Central memory CD8-positive, alpha-beta T cell (primary cell): ENCODE results near the gene RPL9.
"Not testable (repeated sequence)": the region's sequence is repeated elsewhere in the genome, so short reads cannot be mapped to it uniquely, and the experiment has no call there.

ENCODE experiments used
- ATAC-seq: fragments of 150-1000 bp; cut with Tn5 transposase; replicated peaks from 2 replicates; pipeline ENCODE4 v1.10.0; 2022; ENCODE audit warnings: mild to moderate bottlenecking, moderate FRiP score, moderate number of reproducible peaks; ENCODE audit not compliant: poor library complexity, severe bottlenecking; ENCODE audit errors: extremely low read depth
- DNase-seq, 2 donors: peaks; one replicate each; pipeline ENCODE4 v3.0.0; 2021; ENCODE audit warnings: low spot score in 2 of 2
- H3K27ac Mint-ChIP-seq: one replicate; pipeline ENCODE4 v1.8.0; 2022; ENCODE audit warnings: low read depth, mild to moderate bottlenecking, moderate library complexity, mixed read lengths
- H3K27me3 Mint-ChIP-seq: one replicate; pipeline ENCODE4 v1.8.0; 2022; ENCODE audit warnings: mixed read lengths
- H3K36me3 Mint-ChIP-seq: one replicate; pipeline ENCODE4 v1.8.0; 2022; ENCODE audit warnings: mild to moderate bottlenecking, moderate library complexity, mixed read lengths; ENCODE audit not compliant: insufficient read depth
- H3K4me1 Mint-ChIP-seq: one replicate; pipeline ENCODE4 v1.8.0; 2022; ENCODE audit warnings: mixed read lengths
- H3K4me3 Mint-ChIP-seq: one replicate; pipeline ENCODE4 v1.8.0; 2022; ENCODE audit warnings: mild to moderate bottlenecking, moderate library complexity, mixed read lengths
- H3K9me3 Mint-ChIP-seq: one replicate; pipeline ENCODE4 v1.8.0; 2022; ENCODE audit warnings: mixed read lengths

RPL9 gene

GRCh38 chr4:39458505-39459300, at the start of gene RPL9, which contains the start of gene LIAS:
Gene RPL9 (minus strand): TSS chr4:39458922. CDS start chr4:39458439, 483 bp downstream.
Gene LIAS (plus strand): TSS chr4:39459056. CDS start chr4:39459118, 62 bp downstream.
- Mint-ChIP-seq H3K27me3 (no peaks in the 10 kb centered on the region), H3K4me3 (peak within 1 kb of the TSS; percentile 97), H3K4me1 (peaks cover 24% of the 10 kb centered on the region), H3K36me3 (peaks cover 64% of the 10 kb centered on the region), H3K27ac (peak within 1 kb of the TSS; percentile 100), H3K9me3 (no peaks in the 10 kb centered on the region)
- peak; percentile 91 to 94 for DNase-seq
- peak; percentile 84 for ATAC-seq

DNA sequence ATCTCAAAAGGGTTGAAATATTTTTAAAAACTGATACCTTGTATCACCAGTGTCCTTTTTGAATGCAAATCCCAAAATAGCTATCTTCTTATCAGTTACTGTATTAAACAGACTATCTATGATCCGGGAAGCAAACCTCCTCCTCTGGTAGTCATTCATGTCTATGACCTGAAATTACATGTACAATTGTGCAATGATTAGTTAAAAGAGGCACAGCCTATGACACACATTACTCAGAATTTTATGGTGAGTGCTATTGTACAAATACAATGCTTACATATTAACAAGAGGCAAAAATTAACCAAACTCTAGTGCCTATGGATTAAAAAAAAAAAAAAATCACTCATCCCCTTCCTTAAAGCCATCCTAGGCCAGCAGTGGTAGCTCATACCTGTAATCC, 46.9 kb upstream of the RPL9 start:
- Mint-ChIP-seq H3K4me1 (no peaks in the 10 kb centered on the region), H3K27ac (no peak overlapping the region), H3K36me3 (peaks cover 52% of the 10 kb centered on the region), H3K27me3 (no peaks in the 10 kb centered on the region), H3K9me3 (no peaks in the 10 kb centered on the region), H3K4me3 (no peak overlapping the region)
- no peak for ATAC-seq
- no peak for DNase-seq

DNA sequence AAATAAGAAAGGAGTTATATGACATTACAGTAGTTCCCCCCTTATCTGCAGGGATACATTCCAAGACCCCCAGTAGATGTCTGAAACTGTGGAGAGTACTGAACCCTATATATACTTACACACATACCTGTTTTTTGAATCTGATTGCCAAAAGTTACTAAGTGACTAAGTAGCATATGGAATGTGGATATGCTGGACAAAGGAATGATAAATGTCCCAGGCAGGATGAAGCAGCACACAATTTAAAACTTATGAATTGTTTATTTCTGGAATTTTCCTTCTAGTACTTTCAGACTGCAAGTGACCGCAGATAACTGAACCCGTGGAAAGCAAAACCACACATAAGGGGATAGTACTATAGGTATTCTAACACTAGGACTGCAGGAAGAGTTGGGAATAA, 45.8 kb upstream of the RPL9 start:
- H3K9me3 Mint-ChIP-seq: no peaks in the 10 kb centered on the region
- H3K4me1 Mint-ChIP-seq: no peaks in the 10 kb centered on the region
- H3K4me3 Mint-ChIP-seq: no peak overlapping the region
- H3K36me3 Mint-ChIP-seq: peaks cover 54% of the 10 kb centered on the region
- no peaks in the 10 kb centered on the region for H3K27me3 Mint-ChIP-seq
- no peak for DNase-seq
- H3K27ac Mint-ChIP-seq: no peak overlapping the region
- no peak for ATAC-seq

- not testable (repeated sequence) for H3K27ac Mint-ChIP-seq, ATAC-seq
These were observed 43.9 kb upstream of the RPL9 start for GRCh38 chr4:39502664-39503035.

GRCh38 chr4:39502019-39502663, 43.4 kb upstream of the RPL9 start:
- ATAC-seq (no peak), DNase-seq (no peak)
- Mint-ChIP-seq H3K4me3 (no peak overlapping the region), H3K36me3 (peaks cover 42% of the 10 kb centered on the region), H3K4me1 (no peaks in the 10 kb centered on the region), H3K27me3 (no peaks in the 10 kb centered on the region), H3K27ac (no peak overlapping the region), H3K9me3 (no peaks in the 10 kb centered on the region)

More at GRCh38 chr4:39502664-39503035, 43.9 kb upstream of the RPL9 start:
- not testable (repeated sequence) for DNase-seq, H3K27me3 Mint-ChIP-seq, H3K4me3 Mint-ChIP-seq, H3K4me1 Mint-ChIP-seq, H3K9me3 Mint-ChIP-seq
- peaks cover 45% of the 10 kb centered on the region for H3K36me3 Mint-ChIP-seq

- H3K27me3 Mint-ChIP-seq: no peaks in the 10 kb centered on the region
- H3K9me3 Mint-ChIP-seq: no peaks in the 10 kb centered on the region
- no peak overlapping the region for H3K27ac Mint-ChIP-seq
These were observed 40.0 kb upstream of the RPL9 start for GRCh38 chr4:39498727-39499020.

GRCh38 chr4:39497909-39498726, 39.4 kb upstream of the RPL9 start:
- H3K27ac Mint-ChIP-seq: no peak overlapping the region
- ATAC-seq: no peak

More at GRCh38 chr4:39498727-39499020, 40.0 kb upstream of the RPL9 start:
- Mint-ChIP-seq H3K4me3 (no peak overlapping the region), H3K36me3 (peaks cover 24% of the 10 kb centered on the region), H3K4me1 (no peaks in the 10 kb centered on the region)
- DNase-seq (no peak), ATAC-seq (no peak)

GRCh38 chr4:39495446-39496213, 36.9 kb upstream of the RPL9 start:
- DNase-seq: no peak
- Mint-ChIP-seq H3K4me1 (no peaks in the 10 kb centered on the region), H3K9me3 (no peaks in the 10 kb centered on the region), H3K27ac (no peak overlapping the region), H3K4me3 (no peak overlapping the region), H3K36me3 (peaks cover 15% of the 10 kb centered on the region), H3K27me3 (no peaks in the 10 kb centered on the region)
- no peak for ATAC-seq

More at GRCh38 chr4:39497909-39498726, 39.4 kb upstream of the RPL9 start:
- H3K27me3 Mint-ChIP-seq: no peaks in the 10 kb centered on the region
- H3K4me1 Mint-ChIP-seq: no peaks in the 10 kb centered on the region
- no peak for DNase-seq
- H3K4me3 Mint-ChIP-seq: no peak overlapping the region
- no peaks in the 10 kb centered on the region for H3K9me3 Mint-ChIP-seq
- H3K36me3 Mint-ChIP-seq: peaks cover 21% of the 10 kb centered on the region

- no peaks in the 10 kb centered on the region for H3K27me3 Mint-ChIP-seq
These were observed 35.6 kb upstream of the RPL9 start for GRCh38 chr4:39494354-39494753.

GRCh38 chr4:39490322-39490721, 31.6 kb upstream of the RPL9 start:
- H3K4me1 Mint-ChIP-seq: no peaks in the 10 kb centered on the region
- no peak for DNase-seq
- no peak overlapping the region for H3K4me3 Mint-ChIP-seq
- ATAC-seq: no peak
- no peak overlapping the region for H3K27ac Mint-ChIP-seq
- H3K9me3 Mint-ChIP-seq: no peaks in the 10 kb centered on the region
- no peaks in the 10 kb centered on the region for H3K27me3 Mint-ChIP-seq
- H3K36me3 Mint-ChIP-seq: no peaks in the 10 kb centered on the region

More at GRCh38 chr4:39494354-39494753, 35.6 kb upstream of the RPL9 start:
- no peak for ATAC-seq
- no peak overlapping the region for H3K4me3 Mint-ChIP-seq
- H3K9me3 Mint-ChIP-seq: no peaks in the 10 kb centered on the region
- H3K4me1 Mint-ChIP-seq: no peaks in the 10 kb centered on the region
- H3K27ac Mint-ChIP-seq: no peak overlapping the region
- no peak for DNase-seq
- peaks cover 6% of the 10 kb centered on the region for H3K36me3 Mint-ChIP-seq

GRCh38 chr4:39486221-39486804, 27.6 kb upstream of the RPL9 start:
- Mint-ChIP-seq H3K9me3 (no peaks in the 10 kb centered on the region), H3K27me3 (no peaks in the 10 kb centered on the region), H3K36me3 (no peaks in the 10 kb centered on the region), H3K4me3 (no peak overlapping the region), H3K27ac (no peak overlapping the region), H3K4me1 (no peaks in the 10 kb centered on the region)
- ATAC-seq: no peak
- DNase-seq: no peak
